Transverse colon (tissue), 4 donors: ENCODE measurements around the gene GNPNAT1.

Experiments
- CTCF ChIP-seq, 5 experiments: fragments of 200-600 bp in 3 of 5; fragments of 450-650 bp in 2 of 5; sonication (generic) in 3 of 5; IDR thresholded peaks; 1 replicate in 2 of 5; 2 replicates in 3 of 5; pipeline ENCODE4 v1.5.1; 2016 to 2017; ENCODE audit warnings: antibody characterized with exemption in 5 of 5, inconsistent platforms in 3 of 5, mild to moderate bottlenecking in 2 of 5, moderate library complexity in 1 of 5
- POLR2AphosphoS5 ChIP-seq, 3 donors: sonication (generic); formaldehyde crosslinking; IDR thresholded peaks; one replicate each; pipeline ENCODE4 v1.6.1; 2016; ENCODE audit warnings: antibody characterized with exemption in 3 of 3

- no peak for TF ChIP-seq CTCF (IDR thresholded peaks at IDR 0.05)
- no peak for TF ChIP-seq POLR2AphosphoS5 (IDR thresholded peaks at IDR 0.05)
Observed at GRCh38 chr14:52759145-52759544, 32.3 kb downstream of the GNPNAT1 start.
